Chondrocyte (in vitro differentiated cells): ENCODE data around the gene MCC. TPM values are rescaled to one million over a fixed set of nuclear protein-coding genes. Genes with fewer than 3 reads are reported as not detected.

Experiments used
- DNase-seq: peaks from one replicate; pipeline ENCODE4 v3.0.0; 2021; ENCODE audit warnings: mixed read lengths, low spot score
- H3K27ac Mint-ChIP-seq: one replicate; pipeline ENCODE4 v1.8.0; 2021; ENCODE audit warnings: mild to moderate bottlenecking, moderate library complexity, mixed read lengths; ENCODE audit not compliant: unreplicated experiment
- H3K27me3 Mint-ChIP-seq: 2 replicates; pipeline ENCODE4 v1.8.0; 2021; ENCODE audit warnings: low read depth, mixed read lengths
- H3K36me3 Mint-ChIP-seq: 2 replicates; pipeline ENCODE4 v1.8.0; 2021; ENCODE audit warnings: low read depth, mixed read lengths
- H3K4me1 Mint-ChIP-seq: 2 replicates; pipeline ENCODE4 v1.8.0; 2021; ENCODE audit warnings: low read depth, mild to moderate bottlenecking, mixed read lengths
- H3K4me3 Mint-ChIP-seq: one replicate; pipeline ENCODE4 v1.8.0; 2021; ENCODE audit warnings: mild to moderate bottlenecking, moderate library complexity, mixed read lengths; ENCODE audit not compliant: unreplicated experiment
- H3K9me3 Mint-ChIP-seq: 2 replicates; pipeline ENCODE4 v1.8.0; 2021; ENCODE audit warnings: low read depth, mixed read lengths
- CTCF ChIP-seq: fragments of 200-600 bp; sonication (generic); IDR thresholded peaks from 2 replicates; pipeline ENCODE4 v1.5.0; 2021; ENCODE audit warnings: antibody characterized with exemption, mild to moderate bottlenecking, moderate library complexity
- total RNA-seq: library from RNA; stranded (reverse); gene quantifications from 3 replicates; pipeline ENCODE4 v1.2.1, GENCODE V29; 2021

The MCC gene
- total RNA-seq, 1 donor from 2014 or later = 15.0 TPM

GRCh38 chr5:113376640-113377039, 111.6 kb downstream of the MCC start:
- peaks cover 4% of the 10 kb centered on the region for H3K36me3 Mint-ChIP-seq
- H3K4me3 Mint-ChIP-seq = no peak overlapping the region
- no peaks in the 10 kb centered on the region for H3K27me3 Mint-ChIP-seq
- peaks cover 18% of the 10 kb centered on the region for H3K4me1 Mint-ChIP-seq
- H3K27ac Mint-ChIP-seq = no peak overlapping the region
- no peak for TF ChIP-seq CTCF
- DNase-seq = no peak
- H3K9me3 Mint-ChIP-seq = peaks cover 3% of the 10 kb centered on the region

GRCh38 chr5:113375480-113376060, 112.7 kb downstream of the MCC start:
- Mint-ChIP-seq H3K4me1 (peaks cover 11% of the 10 kb centered on the region), H3K27me3 (no peaks in the 10 kb centered on the region), H3K4me3 (no peak overlapping the region), H3K27ac (no peak overlapping the region), H3K36me3 (peaks cover 4% of the 10 kb centered on the region), H3K9me3 (peaks cover 3% of the 10 kb centered on the region)
- TF ChIP-seq CTCF = no peak
- no peak for DNase-seq

GRCh38 chr5:113373426-113373825, 114.8 kb downstream of the MCC start:
- DNase-seq = no peak
- H3K4me3 Mint-ChIP-seq = no peak overlapping the region
- no peaks in the 10 kb centered on the region for H3K4me1 Mint-ChIP-seq
- H3K27ac Mint-ChIP-seq = no peak overlapping the region
- peaks cover 3% of the 10 kb centered on the region for H3K9me3 Mint-ChIP-seq
- TF ChIP-seq CTCF = no peak
- H3K27me3 Mint-ChIP-seq = no peaks in the 10 kb centered on the region
- H3K36me3 Mint-ChIP-seq = peaks cover 4% of the 10 kb centered on the region

- Mint-ChIP-seq H3K4me1 (peaks cover 3% of the 10 kb centered on the region), H3K36me3 (peaks cover 4% of the 10 kb centered on the region), H3K4me3 (no peak overlapping the region), H3K27ac (no peak overlapping the region), H3K9me3 (peaks cover 3% of the 10 kb centered on the region), H3K27me3 (no peaks in the 10 kb centered on the region)
- no peak for TF ChIP-seq CTCF
- no peak for DNase-seq
Observed at GRCh38 chr5:113371721-113372196, 116.5 kb downstream of the MCC start.

- Mint-ChIP-seq H3K36me3 (peaks cover 11% of the 10 kb centered on the region), H3K4me1 (peaks cover 3% of the 10 kb centered on the region), H3K27me3 (no peaks in the 10 kb centered on the region), H3K4me3 (no peak overlapping the region), H3K9me3 (peaks cover 17% of the 10 kb centered on the region), H3K27ac (no peak overlapping the region)
- DNase-seq = no peak
- no peak for TF ChIP-seq CTCF
Observed at GRCh38 chr5:113367586-113367985, 120.7 kb downstream of the MCC start.
